Activated naive CD8-positive, alpha-beta T cell treated with anti-CD3 and anti-CD28 coated beads, Interleukin-2, amount 50 U/mL, for 16 hours (primary cell): ENCODE results near the gene KRT77.
"Not testable (repeated sequence)": the region's sequence is repeated elsewhere in the genome, so short reads cannot be mapped to it uniquely, and the experiment has no call there.

Source experiments
- DNase-seq: peaks from one replicate; pipeline ENCODE4 v3.0.0-alpha.2; 2020; ENCODE audit warnings: low read depth, low spot score

Gene KRT77

GRCh38 chr12:52677126-52677525, 26.2 kb downstream of the KRT77 start:
- DNase-seq, result no peak

GRCh38 chr12:52676163-52676562, 27.2 kb downstream of the KRT77 start:
- no peak for DNase-seq

GRCh38 chr12:52675301-52675701, 28.0 kb downstream of the KRT77 start:
- DNase-seq, result no peak

GRCh38 chr12:52674433-52674775, 28.9 kb downstream of the KRT77 start:
- no peak for DNase-seq

- DNase-seq, result no peak
Observed at GRCh38 chr12:52673713-52674432, 29.5 kb downstream of the KRT77 start.

GRCh38 chr12:52673217-52673616, 30.1 kb downstream of the KRT77 start:
- no peak for DNase-seq

- DNase-seq, result no peak
Observed at GRCh38 chr12:52672321-52672933, 30.9 kb downstream of the KRT77 start.

- DNase-seq, result no peak
Observed at GRCh38 chr12:52670961-52671360, 32.4 kb downstream of the KRT77 start.

- no peak for DNase-seq
Observed at GRCh38 chr12:52670506-52670905, 32.8 kb downstream of the KRT77 start.

GRCh38 chr12:52669941-52670340, 33.4 kb downstream of the KRT77 start:
- not testable (repeated sequence) for DNase-seq

GRCh38 chr12:52669426-52669825, 33.9 kb downstream of the KRT77 start:
- no peak for DNase-seq

GRCh38 chr12:52667931-52668330, 35.4 kb downstream of the KRT77 start:
- no peak for DNase-seq

GRCh38 chr12:52667509-52667908, 35.8 kb downstream of the KRT77 start:
- no peak for DNase-seq

- DNase-seq, result no peak
Observed at GRCh38 chr12:52666471-52666870, 36.9 kb downstream of the KRT77 start.

GRCh38 chr12:52663420-52663819, 39.9 kb downstream of the KRT77 start:
- DNase-seq, result no peak

- no peak for DNase-seq
Observed at GRCh38 chr12:52662918-52663229, 40.5 kb downstream of the KRT77 start.

- no peak for DNase-seq
Observed at GRCh38 chr12:52662093-52662917, 41.0 kb downstream of the KRT77 start.

- no peak for DNase-seq
Observed at GRCh38 chr12:52661668-52662067, 41.7 kb downstream of the KRT77 start.

GRCh38 chr12:52660934-52661499, 42.3 kb downstream of the KRT77 start:
- DNase-seq, result no peak

- no peak for DNase-seq
Observed at GRCh38 chr12:52659951-52660350, 43.4 kb downstream of the KRT77 start.

GRCh38 chr12:52659395-52659794, 43.9 kb downstream of the KRT77 start:
- no peak for DNase-seq

GRCh38 chr12:52658196-52658595, 45.1 kb downstream of the KRT77 start:
- DNase-seq, result no peak
